ENCODE measurements around the gene AP3S2.

- TF ChIP-seq POLR2A (IDR thresholded peaks at IDR 0.05) (no peak), CTCF (IDR thresholded peaks at IDR 0.05) (no peak)
Measured at GRCh38 chr15:89893027-89893426, 767 bp downstream of the AP3S2 start.

All from esophagus squamous epithelium (tissue), 4 donors.